Hair follicle dermal papilla cell (primary cell): ENCODE results near the gene GRM4. TPM values are rescaled to one million over a fixed set of nuclear protein-coding genes. Genes with fewer than 3 reads are reported as not detected.

Source experiments
- small RNA-seq: library from RNA; depleted of rRNA; stranded (forward); fragments of <200 nt; gene quantifications from one replicate; pipeline ENCODE3, GENCODE V24; 2012
- total RNA-seq: library from RNA; depleted of rRNA; stranded (reverse); fragments of >200 nt; gene quantifications from 2 replicates; pipeline ENCODE4 v1.2.3, GENCODE V29; 2012

The GRM4 gene
- not detected in 2 replicates for total RNA-seq

GRCh38 chr6:34146021-34146782 is at the start of gene GRM4:
TSS of gene GRM4 (minus strand) at chr6:34146087. CDS start at chr6:34133496, 12,591 bp downstream.

Small RNAs within 50 kb of the gene (small RNA-seq; reads per million reads assigned to genes)
- not detected for gene MIR1275

Other genes starting within 250 kb of the GRM4 start
- gene HMGA1, start 90.8 kb upstream of the GRM4 start, total RNA-seq: 46.4 and 70.6 TPM in 2 replicates
- gene SMIM29, start 102.9 kb upstream of the GRM4 start, total RNA-seq: 17.0 and 24.3 TPM in 2 replicates
- 31.7 and 38.9 TPM in 2 replicates for gene NUDT3, start 246.6 kb upstream of the GRM4 start, total RNA-seq